Measurements from ENCODE around the gene MISFA.
"Not testable (repeated sequence)": the region's sequence is repeated elsewhere in the genome, so short reads cannot be mapped to it uniquely, and the experiment has no call there.

Gene MISFA

DNA sequence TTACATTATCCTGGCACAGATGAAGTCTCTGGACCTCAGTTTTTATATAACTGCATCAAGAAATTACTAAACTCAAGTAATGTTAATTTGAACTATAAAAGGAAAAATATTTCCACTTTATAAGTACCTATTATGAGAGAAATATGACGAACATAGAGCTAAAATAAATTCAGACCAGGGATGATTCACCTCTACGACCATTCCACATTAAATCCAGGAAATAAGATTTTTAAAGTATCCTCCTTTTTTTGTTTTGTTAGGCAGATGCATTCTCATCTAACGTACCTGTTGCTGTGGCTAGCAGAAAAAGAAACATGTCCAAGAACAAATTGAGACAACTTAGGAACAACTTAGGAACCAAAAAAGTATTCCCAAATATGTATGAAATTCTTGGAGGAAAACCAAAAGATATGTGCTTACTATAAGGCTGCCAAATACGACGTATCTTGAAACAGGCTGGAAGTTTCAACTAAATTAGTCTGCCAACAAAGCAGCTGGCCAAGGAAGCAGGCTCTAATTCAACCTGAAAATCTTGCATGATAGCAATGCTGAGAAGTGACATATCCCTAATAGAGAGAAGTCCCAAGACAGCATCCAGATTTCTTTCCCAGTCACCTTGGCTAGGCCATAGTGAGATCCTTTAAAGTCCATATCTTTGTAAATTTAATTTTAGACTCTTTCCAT lies 18.9 kb downstream of the MISFA start:
- DNase-seq: no peak

DNA sequence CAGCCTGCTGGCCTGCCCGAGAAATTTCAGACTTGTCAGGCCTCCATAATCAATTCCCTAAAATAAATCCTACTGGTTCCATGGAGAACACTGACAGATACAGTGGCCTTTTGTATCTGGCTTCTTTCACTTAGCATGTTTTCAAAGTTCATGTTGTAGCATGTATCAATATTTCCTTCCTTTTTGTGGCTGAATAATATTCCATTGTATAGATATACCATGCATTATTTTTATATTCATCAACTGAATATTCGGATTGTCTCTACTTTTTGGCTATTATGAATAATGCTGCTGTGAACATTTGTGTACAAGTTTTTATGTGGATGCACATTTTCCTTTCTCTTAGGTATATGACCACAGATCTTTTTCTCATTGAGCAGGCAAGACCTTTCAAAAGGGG lies 24.1 kb downstream of the MISFA start:
- no peak for DNase-seq

- DNase-seq: no peak
These were observed 24.6 kb downstream of the MISFA start for GRCh38 chr11:18624161-18624560.

DNA sequence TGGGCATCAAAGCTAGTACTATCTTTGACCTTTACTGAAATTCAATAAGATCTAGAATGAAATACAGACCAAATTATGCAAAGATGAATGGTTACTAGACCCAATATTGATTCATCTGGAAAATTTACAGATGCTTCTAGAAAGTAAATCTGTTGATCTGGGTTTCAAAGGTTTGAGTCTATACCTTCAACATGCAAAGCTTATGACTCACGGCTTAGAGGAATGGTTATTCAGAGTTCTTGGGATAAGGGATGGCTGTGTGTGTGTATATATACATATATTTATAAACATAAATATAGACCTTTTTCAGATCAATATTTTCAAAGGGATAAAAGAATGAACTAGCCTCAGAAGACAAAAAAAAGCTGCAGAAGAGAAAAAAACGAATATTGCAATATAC lies 33.3 kb downstream of the MISFA start:
- DNase-seq: no peak

- no peak for DNase-seq
These were observed 33.9 kb downstream of the MISFA start for GRCh38 chr11:18633256-18634139.

- DNase-seq: peak; percentile 93
These were observed 34.8 kb downstream of the MISFA start, which contains the start of gene SPTY2D1 for GRCh38 chr11:18634140-18635032. Gene SPTY2D1 (minus strand): TSS chr11:18634342. CDS start chr11:18634257, 85 bp downstream.

DNA sequence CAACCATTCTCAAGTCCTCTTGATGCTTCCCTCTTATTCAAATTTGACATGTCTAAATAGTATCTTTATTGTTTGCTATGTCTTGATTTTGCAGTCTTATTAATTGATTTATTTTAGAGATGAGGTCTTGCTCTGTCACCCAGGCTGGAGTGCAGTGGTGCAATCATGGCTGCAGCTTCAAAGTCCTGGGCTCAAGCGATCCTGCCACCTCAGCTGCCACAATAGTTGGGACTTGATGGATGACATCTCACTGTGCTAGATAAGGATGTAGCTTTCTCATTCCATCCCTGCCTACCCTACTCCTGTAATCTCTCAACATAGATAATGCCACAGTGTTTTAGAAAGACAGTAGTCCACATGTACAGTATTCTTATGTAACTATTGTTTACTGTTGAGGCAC lies 42.1 kb downstream of the MISFA start:
- no peak for DNase-seq

GRCh38 chr11:18643034-18643433 lies 43.4 kb downstream of the MISFA start:
- DNase-seq: not testable (repeated sequence)

DNA sequence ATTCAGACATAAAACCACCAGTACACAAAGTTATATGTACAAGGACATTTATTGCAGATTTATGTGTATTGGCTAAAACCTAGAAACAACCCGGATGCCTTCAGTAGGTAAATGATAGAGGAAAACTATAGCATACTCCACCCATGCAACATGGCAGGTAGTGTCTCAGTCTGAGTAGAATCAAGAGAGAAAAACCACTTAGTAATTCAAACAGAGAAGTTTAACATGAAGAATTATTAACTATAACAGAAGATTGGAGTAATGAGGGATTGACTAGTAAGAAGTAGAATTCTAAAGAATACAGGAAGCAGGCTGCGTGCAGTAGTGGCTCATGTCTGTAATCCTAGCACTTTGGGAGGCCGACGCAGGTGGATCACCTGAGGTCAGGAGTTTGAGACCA lies 50.8 kb downstream of the MISFA start:
- no peak for DNase-seq

GRCh38 chr11:18650859-18651557 lies 51.4 kb downstream of the MISFA start:
- DNase-seq: no peak
